GM18526 (cell line): ENCODE data around the gene TMEM19.

Experiments used
- POLR2A ChIP-seq: IDR thresholded peaks from 3 replicates; pipeline ENCODE4 v1.6.1; 2011; ENCODE audit not compliant: insufficient read length; ENCODE audit errors: extremely low read depth

The TMEM19 gene

GRCh38 chr12:71731439-71732356 is 45.8 kb downstream of the TMEM19 start:
- no peak for TF ChIP-seq POLR2A

GRCh38 chr12:71732357-71732712 is 46.5 kb downstream of the TMEM19 start:
- TF ChIP-seq POLR2A, result no peak

- no peak for TF ChIP-seq POLR2A
These were observed 51.3 kb downstream of the TMEM19 start for GRCh38 chr12:71737197-71737596.

- TF ChIP-seq POLR2A, result no peak
These were observed 57.1 kb downstream of the TMEM19 start for GRCh38 chr12:71742998-71743397.

- TF ChIP-seq POLR2A, result no peak
These were observed 58.8 kb downstream of the TMEM19 start for GRCh38 chr12:71744522-71745300.

- TF ChIP-seq POLR2A, result no peak
These were observed 61.2 kb downstream of the TMEM19 start for GRCh38 chr12:71746974-71747611.

- TF ChIP-seq POLR2A, result no peak
These were observed 62.4 kb downstream of the TMEM19 start for GRCh38 chr12:71748081-71748850.

GRCh38 chr12:71749666-71750065 is 63.8 kb downstream of the TMEM19 start:
- TF ChIP-seq POLR2A, result no peak

GRCh38 chr12:71752891-71753290 is 67.0 kb downstream of the TMEM19 start:
- TF ChIP-seq POLR2A, result no peak
